GM12874 (cell line): ENCODE data around the gene TRNP1.

ENCODE experiments used
- CTCF ChIP-seq: IDR thresholded peaks from 2 replicates; pipeline ENCODE4 v1.5.1; 2011; ENCODE audit warnings: low read depth, mild to moderate bottlenecking, control low read depth, low read length, moderate library complexity; ENCODE audit not compliant: insufficient read depth

TRNP1 gene

GRCh38 chr1:26993237-26994019, at the start of gene TRNP1:
Gene TRNP1 (plus strand): TSS chr1:26993692. CDS start chr1:26993787, 95 bp downstream.
- TF ChIP-seq CTCF = no peak

- no peak for TF ChIP-seq CTCF
These were observed 48.4 kb upstream of the TRNP1 start for GRCh38 chr1:26945138-26945537.

- no peak for TF ChIP-seq CTCF
These were observed 47.8 kb upstream of the TRNP1 start for GRCh38 chr1:26945728-26946127.

- TF ChIP-seq CTCF = no peak
These were observed 47.2 kb upstream of the TRNP1 start for GRCh38 chr1:26946270-26946669.

- TF ChIP-seq CTCF = no peak
These were observed 44.1 kb upstream of the TRNP1 start for GRCh38 chr1:26949266-26949925.

GRCh38 chr1:26949926-26950319, 43.6 kb upstream of the TRNP1 start:
- TF ChIP-seq CTCF = no peak

- no peak for TF ChIP-seq CTCF
These were observed 42.9 kb upstream of the TRNP1 start for GRCh38 chr1:26950602-26951001.
